Kidney (tissue), 14 donors: Measurements from ENCODE around the gene PON2. TPM values are rescaled to one million over a fixed set of nuclear protein-coding genes. Genes with fewer than 3 reads are reported as not detected.
A peak's percentile ranks its signal among the peaks of the same experiment; 100 is the strongest.

Source experiments
- DNase-seq, 5 donors: peaks; one replicate each; pipeline ENCODE4 v3.0.0-alpha.2; 2013 to 2020
- FAIRE-seq: peaks from 2 replicates; lab custom pipeline; 2012; peaks lifted over from hg19 to GRCh38; lab: Jason Lieb, UNC
- H3K27ac ChIP-seq, 2 donors: one replicate each; pipeline ENCODE4 v1.7.0; 2013; ENCODE audit warnings: low read depth in 2 of 2, low read length in 2 of 2, inconsistent platforms in 1 of 2
- H3K27me3 ChIP-seq: one replicate; pipeline ENCODE4 v1.7.1; 2013; ENCODE audit warnings: low read length, inconsistent platforms; ENCODE audit not compliant: control insufficient read depth, insufficient read depth
- H3K36me3 ChIP-seq, 3 donors: one replicate each; pipeline versions ENCODE4 v1.7.0 to v1.7.1; 2013; ENCODE audit warnings: low read length in 3 of 3, control low read depth in 1 of 3, inconsistent platforms in 1 of 3; ENCODE audit not compliant: insufficient read depth in 3 of 3, control insufficient read depth in 2 of 3
- H3K4me1 ChIP-seq, 3 donors: one replicate each; pipeline versions ENCODE4 v1.7.0 to v1.7.1; 2013; ENCODE audit warnings: low read length in 3 of 3, inconsistent platforms in 1 of 3, low read depth in 1 of 3; ENCODE audit not compliant: control insufficient read depth in 2 of 3, insufficient read depth in 2 of 3
- H3K4me3 ChIP-seq, 3 donors: one replicate each; pipeline versions ENCODE4 v1.7.0 to v1.8.1; 2013; ENCODE audit warnings: low read length in 3 of 3, control low read depth in 1 of 3, inconsistent platforms in 1 of 3
- H3K9ac ChIP-seq, 3 donors: one replicate each; pipeline versions ENCODE4 v1.7.0 to v1.7.1; 2013; ENCODE audit warnings: low read length in 3 of 3, control low read depth in 1 of 3, inconsistent platforms in 1 of 3
- H3K9me3 ChIP-seq, 3 donors: one replicate each; pipeline versions ENCODE4 v1.7.0 to v1.7.1; 2013; ENCODE audit warnings: low read length in 3 of 3, control low read depth in 1 of 3, inconsistent platforms in 1 of 3; ENCODE audit not compliant: control insufficient read depth in 2 of 3, insufficient read depth in 1 of 3
- intact Hi-C: fragments of 100-400 bp; cut with DNase I; formaldehyde crosslinking; loops from one replicate; pipeline ENCODE4 v1.11.1; 2022
- polyA plus RNA-seq: library from polyadenylated mRNA; stranded (reverse); fragments of 350-450 nt; fragmentation: Illumina TruSeq; extraction: RNeasy Lipid Tissue Mini Kit (QIAGEN cat#74804); gene quantifications from one replicate; pipeline ENCODE4 v1.2.3, GENCODE V29; 2014; ENCODE audit warnings: low read depth, low replicate concordance; ENCODE audit not compliant: insufficient read depth
- total RNA-seq: library from RNA; stranded (reverse); fragmentation: NEBNext Ultra II Directional; extraction: Animal tissue kit (Norgen Biotek cat#: 25700); gene quantifications from one replicate; pipeline ENCODE4 v1.2.1, GENCODE V29; 2021
- TF ChIP-seq, protein P1 (sequence below): IDR thresholded peaks from 3 replicates; pipeline ENCODE4 v1.5.1; 2012; ENCODE audit warnings: mild to moderate bottlenecking, moderate library complexity, borderline replicate concordance; ENCODE audit not compliant: insufficient read depth; ENCODE audit errors: extremely low read depth
- donor health status: control.
- donor health status: control.
- donor health status: control.
- donor health status: control.
- donor health status: control.
- donor health status: DM: yes; HTN: yes; CAD: no.
- donor health status: Normal renal cell carcinoma (clear cell type).

PON2 gene
- total and polyA plus RNA-seq, 2 donors from 2014 or later: 61.8 to 191 TPM

DNA sequence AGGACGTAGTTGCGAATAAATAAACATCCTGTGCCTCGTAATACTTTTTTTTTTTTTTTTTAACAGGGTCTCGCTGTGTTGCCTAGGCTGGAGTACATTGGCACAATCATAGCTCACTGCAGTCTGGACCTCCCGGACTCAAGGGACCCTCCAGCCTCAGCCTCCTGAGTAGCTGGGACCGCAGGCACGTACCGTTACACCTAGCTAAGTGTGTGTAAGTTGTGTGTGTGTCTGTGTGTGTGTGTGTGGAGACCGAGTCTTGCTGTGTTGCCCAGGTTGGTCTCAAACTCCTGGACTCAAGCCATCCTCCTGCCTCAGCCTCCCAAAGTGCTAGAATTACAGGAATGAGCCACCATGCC lies 573 bp upstream of the PON2 start:
- no peaks in the 10 kb centered on the region for H3K27me3 ChIP-seq
- no peaks in the 10 kb centered on the region for H3K36me3 ChIP-seq
- peak overlapping the region; percentile 78 to 89 (median 86) for H3K4me3 ChIP-seq
- DNase-seq (peak in 1 of 5 donors; percentile 57), FAIRE-seq (no peak)
- H3K9me3 ChIP-seq: no peaks in the 10 kb centered on the region
- peak overlapping the region; percentile 61 to 93 (median 83) for H3K9ac ChIP-seq
- H3K4me1 ChIP-seq: peaks cover 0 to 2% (median 0%) of the 10 kb centered on the region in 3 donors
- TF ChIP-seq, protein P1, sequence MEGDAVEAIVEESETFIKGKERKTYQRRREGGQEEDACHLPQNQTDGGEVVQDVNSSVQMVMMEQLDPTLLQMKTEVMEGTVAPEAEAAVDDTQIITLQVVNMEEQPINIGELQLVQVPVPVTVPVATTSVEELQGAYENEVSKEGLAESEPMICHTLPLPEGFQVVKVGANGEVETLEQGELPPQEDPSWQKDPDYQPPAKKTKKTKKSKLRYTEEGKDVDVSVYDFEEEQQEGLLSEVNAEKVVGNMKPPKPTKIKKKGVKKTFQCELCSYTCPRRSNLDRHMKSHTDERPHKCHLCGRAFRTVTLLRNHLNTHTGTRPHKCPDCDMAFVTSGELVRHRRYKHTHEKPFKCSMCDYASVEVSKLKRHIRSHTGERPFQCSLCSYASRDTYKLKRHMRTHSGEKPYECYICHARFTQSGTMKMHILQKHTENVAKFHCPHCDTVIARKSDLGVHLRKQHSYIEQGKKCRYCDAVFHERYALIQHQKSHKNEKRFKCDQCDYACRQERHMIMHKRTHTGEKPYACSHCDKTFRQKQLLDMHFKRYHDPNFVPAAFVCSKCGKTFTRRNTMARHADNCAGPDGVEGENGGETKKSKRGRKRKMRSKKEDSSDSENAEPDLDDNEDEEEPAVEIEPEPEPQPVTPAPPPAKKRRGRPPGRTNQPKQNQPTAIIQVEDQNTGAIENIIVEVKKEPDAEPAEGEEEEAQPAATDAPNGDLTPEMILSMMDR: no peak
- intact Hi-C loops: no loop called here
- H3K27ac ChIP-seq: peak overlapping the region; percentile 90 to 94

- Histone ChIP-seq H3K4me3 (peak overlapping the region; percentile 84 to 89 (median 86)), H3K4me1 (peaks cover 0 to 2% (median 0%) of the 10 kb centered on the region in 3 donors), H3K27me3 (no peaks in the 10 kb centered on the region), H3K9ac (peak overlapping the region; percentile 30 to 93 (median 74)), H3K36me3 (no peaks in the 10 kb centered on the region), H3K9me3 (no peaks in the 10 kb centered on the region), H3K27ac (peak overlapping the region; percentile 90 to 94)
- TF ChIP-seq, protein P1: no peak
- intact Hi-C loops: no loop called here
- FAIRE-seq (no peak), DNase-seq (no peak)
Measured at GRCh38 chr7:95433952-95434556, 774 bp downstream of the PON2 start.

DNA sequence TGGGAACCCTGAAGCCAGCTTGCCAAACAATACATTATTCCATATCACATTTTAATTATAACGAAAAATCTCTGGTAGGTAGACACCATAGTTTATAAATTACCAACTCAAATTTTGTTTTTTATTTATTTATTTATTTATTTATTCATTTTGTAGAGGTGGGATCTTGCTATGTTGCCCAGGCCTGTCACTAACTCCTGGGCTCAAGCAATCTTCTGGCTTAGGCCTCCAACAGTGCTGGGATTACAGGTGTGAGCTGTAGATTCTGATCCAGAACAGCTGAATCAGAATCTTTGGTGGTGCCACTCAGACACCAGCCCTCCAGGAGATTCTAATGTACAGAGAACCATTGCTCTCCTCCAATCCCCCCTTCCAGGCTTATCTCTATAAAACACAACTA lies 1.7 kb downstream of the PON2 start:
- H3K27me3 ChIP-seq: no peaks in the 10 kb centered on the region
- intact Hi-C loops: no loop called here
- H3K36me3 ChIP-seq: peaks cover 0 to 2% (median 0%) of the 10 kb centered on the region in 3 donors
- H3K4me3 ChIP-seq: no peak overlapping the region
- H3K9ac ChIP-seq: no peak overlapping the region
- TF ChIP-seq, protein P1: no peak
- no peak for DNase-seq
- H3K9me3 ChIP-seq: no peaks in the 10 kb centered on the region
- no peak for FAIRE-seq
- H3K4me1 ChIP-seq: peaks cover 0 to 2% (median 0%) of the 10 kb centered on the region in 3 donors
- H3K27ac ChIP-seq: no peak overlapping the region

- H3K27ac ChIP-seq: no peak overlapping the region
- H3K9ac ChIP-seq: no peak overlapping the region
- no peaks in the 10 kb centered on the region for H3K9me3 ChIP-seq
- FAIRE-seq (no peak), DNase-seq (no peak)
- H3K27me3 ChIP-seq: no peaks in the 10 kb centered on the region
- no peak overlapping the region for H3K4me3 ChIP-seq
- TF ChIP-seq, protein P1: no peak
- peaks cover 0 to 2% (median 0%) of the 10 kb centered on the region in 3 donors for H3K36me3 ChIP-seq
- intact Hi-C loops: no loop called here
- H3K4me1 ChIP-seq: peaks cover 0 to 2% (median 0%) of the 10 kb centered on the region in 3 donors
Measured at GRCh38 chr7:95432606-95433005, 2.2 kb downstream of the PON2 start.
